IPS-15b (cell line): ENCODE measurements around the gene ALPG.
"Not testable (repeated sequence)": the region's sequence is repeated elsewhere in the genome, so short reads cannot be mapped to it uniquely, and the experiment has no call there.

Experiments
- H3K27me3 ChIP-seq: one replicate; pipeline ENCODE4 v1.6.1; 2013; ENCODE audit warnings: low read length; ENCODE audit not compliant: control insufficient read depth, insufficient read depth
- H3K36me3 ChIP-seq: one replicate; pipeline ENCODE4 v1.6.1; 2013; ENCODE audit warnings: low read length; ENCODE audit not compliant: control insufficient read depth, insufficient read depth
- H3K4me1 ChIP-seq: one replicate; pipeline ENCODE4 v1.6.1; 2013; ENCODE audit warnings: mild to moderate bottlenecking, low read length; ENCODE audit not compliant: control insufficient read depth, insufficient read depth
- H3K4me3 ChIP-seq: one replicate; pipeline ENCODE4 v1.5.1; 2013; ENCODE audit warnings: low read depth, low read length
- H3K9ac ChIP-seq: one replicate; pipeline ENCODE4 v1.6.1; 2013; ENCODE audit warnings: low read depth, mild to moderate bottlenecking, low read length
- H3K9me3 ChIP-seq: one replicate; pipeline ENCODE4 v1.6.1; 2013; ENCODE audit warnings: mild to moderate bottlenecking, low read length; ENCODE audit not compliant: control insufficient read depth, insufficient read depth

ALPG gene

DNA sequence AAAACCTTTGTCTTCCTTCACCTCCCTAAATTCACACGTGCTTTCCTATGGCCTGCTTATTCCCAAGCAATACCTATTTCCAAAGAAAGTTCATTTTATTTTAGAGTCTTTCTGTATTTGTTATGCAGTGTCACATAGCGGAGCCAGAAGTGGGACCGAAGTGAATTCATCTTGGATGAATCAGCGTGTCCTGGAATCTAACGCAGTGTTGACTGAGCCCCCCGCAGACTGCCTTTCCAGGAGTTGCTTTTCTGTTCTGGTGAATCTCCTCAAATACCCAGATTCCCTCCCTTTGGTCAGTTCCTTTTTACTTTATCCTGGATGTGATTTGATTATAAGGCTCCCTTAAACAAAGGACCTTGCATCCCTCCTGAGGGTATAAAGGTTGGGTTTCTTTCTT, 17.3 kb upstream of the ALPG start:
- Histone ChIP-seq H3K4me3 (no peak overlapping the region), H3K27me3 (peaks cover 13% of the 10 kb centered on the region), H3K9me3 (no peaks in the 10 kb centered on the region), H3K4me1 (peaks cover 4% of the 10 kb centered on the region), H3K36me3 (no peaks in the 10 kb centered on the region), H3K9ac (no peak overlapping the region)

GRCh38 chr2:232390661-232391060, 16.0 kb upstream of the ALPG start:
- Histone ChIP-seq H3K9me3 (no peaks in the 10 kb centered on the region), H3K36me3 (no peaks in the 10 kb centered on the region), H3K27me3 (peaks cover 10% of the 10 kb centered on the region), H3K4me1 (peaks cover 4% of the 10 kb centered on the region), H3K4me3 (no peak overlapping the region), H3K9ac (no peak overlapping the region)

- Histone ChIP-seq H3K9ac (no peak overlapping the region), H3K27me3 (no peaks in the 10 kb centered on the region), H3K9me3 (no peaks in the 10 kb centered on the region), H3K4me1 (peaks cover 4% of the 10 kb centered on the region), H3K36me3 (no peaks in the 10 kb centered on the region), H3K4me3 (no peak overlapping the region)
Measured at GRCh38 chr2:232393556-232393955, 13.1 kb upstream of the ALPG start.

DNA sequence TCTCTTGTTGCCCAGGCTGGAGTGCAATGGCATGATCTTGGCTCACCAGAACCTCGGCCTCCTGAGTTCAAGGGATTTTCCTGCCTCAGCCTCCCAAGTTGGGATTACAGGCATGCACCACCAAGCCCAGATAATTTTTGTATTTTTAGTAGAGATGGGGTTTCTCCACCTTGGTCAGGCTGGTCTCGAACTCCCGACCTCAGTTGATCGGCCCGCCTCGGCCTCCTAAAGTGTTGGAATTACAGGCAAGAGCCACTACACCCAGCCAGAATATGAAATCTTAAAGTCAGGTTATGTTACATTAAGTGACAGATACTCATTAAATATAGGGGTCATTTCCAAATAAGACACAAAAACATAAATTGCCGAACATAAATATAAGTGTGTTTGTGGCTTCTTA, 12.2 kb upstream of the ALPG start:
- not testable (repeated sequence) for H3K36me3 ChIP-seq, H3K9me3 ChIP-seq, H3K4me1 ChIP-seq, H3K27me3 ChIP-seq, H3K9ac ChIP-seq, H3K4me3 ChIP-seq

DNA sequence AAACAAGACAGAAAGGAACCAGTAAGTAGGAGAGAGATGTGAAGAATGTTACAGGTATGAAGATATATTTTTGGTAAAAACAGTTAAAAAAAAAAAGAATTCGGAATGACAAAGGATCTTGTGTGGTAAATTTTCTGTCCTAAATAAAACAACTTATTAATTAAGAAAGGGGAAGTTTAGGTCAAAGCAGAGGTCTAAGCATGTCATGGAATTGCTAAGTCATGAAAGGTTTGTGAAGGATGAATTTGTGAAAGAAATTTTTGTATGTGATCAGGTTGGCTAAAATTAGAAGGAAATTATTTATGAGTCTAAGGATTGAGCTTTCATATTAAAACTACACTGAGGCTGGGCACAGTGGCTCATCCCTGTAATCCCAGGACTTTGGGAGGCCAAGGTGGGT, 11.1 kb upstream of the ALPG start:
- no peaks in the 10 kb centered on the region for H3K27me3 ChIP-seq

DNA sequence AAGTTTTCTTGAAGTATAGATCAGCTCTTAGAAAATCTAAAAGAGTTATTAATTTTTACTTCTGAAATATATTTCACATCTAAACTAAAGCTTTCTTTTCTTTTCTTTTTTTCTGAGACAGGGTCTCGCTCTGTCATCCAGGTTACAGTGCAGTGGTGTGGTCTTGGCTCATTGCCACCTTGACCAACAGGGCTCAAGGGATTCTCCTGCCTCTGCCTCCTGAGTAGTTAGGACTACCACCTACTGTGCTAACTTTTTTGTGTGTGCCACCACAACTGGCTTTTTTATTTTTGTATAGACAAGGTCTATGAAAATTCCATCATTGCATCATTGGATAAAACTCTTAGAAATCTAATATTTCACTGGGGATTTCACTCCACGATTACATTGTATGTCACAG, 10.0 kb upstream of the ALPG start:
- Histone ChIP-seq H3K27me3 (no peaks in the 10 kb centered on the region), H3K36me3 (no peaks in the 10 kb centered on the region), H3K9me3 (no peaks in the 10 kb centered on the region), H3K4me3 (no peak overlapping the region), H3K9ac (no peak overlapping the region), H3K4me1 (no peaks in the 10 kb centered on the region)

More for the DNA sequence above, 11.1 kb upstream of the ALPG start:
- Histone ChIP-seq H3K9ac (no peak overlapping the region), H3K4me3 (no peak overlapping the region), H3K4me1 (no peaks in the 10 kb centered on the region), H3K36me3 (no peaks in the 10 kb centered on the region), H3K9me3 (no peaks in the 10 kb centered on the region)

DNA sequence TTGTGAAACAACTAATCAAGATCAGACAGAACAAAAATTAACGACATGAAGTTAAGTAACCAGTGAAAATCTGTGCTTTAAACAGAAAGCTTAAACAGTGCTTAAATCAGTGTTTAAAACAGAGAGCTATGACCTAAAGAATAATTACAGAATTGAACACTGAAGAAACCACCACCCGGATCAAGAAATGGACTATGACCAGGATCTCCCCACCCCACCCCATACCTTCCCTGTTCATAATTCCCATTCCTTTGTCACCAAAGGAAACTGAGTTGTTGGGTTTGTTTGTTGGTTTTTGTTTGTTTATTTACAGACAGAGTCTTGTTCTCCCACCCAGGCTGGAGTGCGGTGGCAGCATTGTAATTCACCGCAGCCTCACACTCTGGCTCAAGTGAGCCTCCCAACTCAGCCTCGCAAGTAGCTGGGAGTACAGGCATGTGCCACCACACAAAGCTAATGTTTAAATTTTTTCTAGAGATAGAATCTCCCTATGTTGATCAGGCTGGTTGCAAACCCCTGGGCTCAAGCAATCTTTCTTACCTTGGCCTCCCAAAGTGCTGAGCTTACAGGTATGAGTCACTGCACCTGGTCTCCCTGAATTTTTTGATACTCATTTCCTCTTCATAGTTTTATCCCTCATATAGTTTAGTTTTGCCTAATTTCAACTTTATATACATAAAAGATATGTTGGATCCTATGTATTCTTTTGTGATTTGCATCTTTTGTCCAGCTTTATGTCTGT, 8.2 kb upstream of the ALPG start:
- Histone ChIP-seq H3K27me3 (no peaks in the 10 kb centered on the region), H3K4me1 (no peaks in the 10 kb centered on the region), H3K36me3 (peaks cover 4% of the 10 kb centered on the region), H3K9me3 (no peaks in the 10 kb centered on the region), H3K4me3 (no peak overlapping the region), H3K9ac (no peak overlapping the region)

DNA sequence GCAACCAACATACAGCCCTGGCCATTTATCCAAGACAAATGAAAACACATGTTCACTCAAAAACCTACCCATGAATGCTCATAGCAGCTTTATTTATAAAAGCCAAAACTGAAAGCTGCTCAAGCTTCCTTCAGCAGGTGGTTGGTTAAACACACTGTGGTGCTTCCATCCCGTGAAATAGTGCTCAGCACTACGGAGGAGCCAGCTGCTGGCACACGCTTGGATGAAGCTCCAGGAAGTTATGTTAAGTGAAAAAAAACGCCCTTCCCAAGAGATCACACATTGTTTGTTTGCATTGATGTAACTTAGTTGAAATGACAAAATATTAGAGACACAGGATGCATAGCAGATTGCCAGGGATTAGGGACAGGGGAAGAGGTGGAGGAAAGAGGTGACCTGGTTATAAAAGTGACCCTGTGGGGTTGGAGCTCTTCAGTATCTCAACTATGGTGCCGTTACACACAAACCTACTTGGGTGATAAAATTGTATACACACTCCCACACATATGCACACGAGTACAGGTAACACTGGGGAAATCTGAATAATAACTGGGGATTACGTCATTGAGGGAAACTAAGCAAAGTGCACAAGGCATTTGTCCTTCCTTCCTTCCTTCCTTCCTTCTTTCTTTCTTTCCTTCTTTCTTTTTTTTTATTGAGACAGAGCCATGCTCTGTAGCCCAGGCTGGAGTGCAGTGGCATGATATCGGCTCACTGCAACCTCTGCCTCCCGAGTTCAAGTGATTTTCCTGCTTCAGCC, 6.2 kb upstream of the ALPG start:
- Histone ChIP-seq H3K9me3 (no peaks in the 10 kb centered on the region), H3K9ac (no peak overlapping the region), H3K27me3 (no peaks in the 10 kb centered on the region), H3K4me1 (no peaks in the 10 kb centered on the region), H3K36me3 (peaks cover 6% of the 10 kb centered on the region), H3K4me3 (no peak overlapping the region)

- Histone ChIP-seq H3K4me1 (no peaks in the 10 kb centered on the region), H3K9me3 (no peaks in the 10 kb centered on the region), H3K27me3 (no peaks in the 10 kb centered on the region), H3K36me3 (peaks cover 13% of the 10 kb centered on the region), H3K4me3 (no peak overlapping the region), H3K9ac (no peak overlapping the region)
Measured at GRCh38 chr2:232402518-232402917, 4.1 kb upstream of the ALPG start.

- peaks cover 22% of the 10 kb centered on the region for H3K36me3 ChIP-seq
Measured at GRCh38 chr2:232405943-232406510, 617 bp upstream of the ALPG start.

DNA sequence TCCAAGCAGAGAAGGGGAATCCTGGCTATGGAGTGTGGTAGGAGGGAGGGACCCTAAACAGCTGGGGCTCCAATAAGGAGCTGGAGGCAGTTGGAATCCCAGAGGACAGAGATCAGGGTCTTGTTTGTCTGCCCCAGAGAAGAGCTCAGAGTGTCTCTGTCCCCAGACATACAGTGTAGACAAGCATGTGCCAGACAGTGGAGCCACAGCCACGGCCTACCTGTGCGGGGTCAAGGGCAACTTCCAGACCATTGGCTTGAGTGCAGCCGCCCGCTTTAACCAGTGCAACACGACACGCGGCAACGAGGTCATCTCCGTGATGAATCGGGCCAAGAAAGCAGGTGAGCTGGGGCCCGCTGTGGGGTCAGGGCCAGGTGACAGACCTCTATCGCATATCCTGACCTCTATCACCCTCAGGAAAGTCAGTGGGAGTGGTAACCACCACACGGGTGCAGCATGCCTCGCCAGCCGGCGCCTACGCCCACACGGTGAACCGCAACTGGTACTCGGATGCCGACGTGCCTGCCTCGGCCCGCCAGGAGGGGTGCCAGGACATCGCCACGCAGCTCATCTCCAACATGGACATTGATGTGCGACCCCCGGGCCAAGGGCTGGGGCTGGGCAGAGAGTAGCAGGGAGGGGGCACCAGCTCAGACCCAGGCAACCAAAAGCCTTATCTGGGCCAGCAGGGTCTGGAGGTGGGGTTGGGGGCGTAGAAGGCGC, 945 bp downstream of the ALPG start:
- H3K27me3 ChIP-seq, H3K4me3 ChIP-seq, H3K4me1 ChIP-seq, H3K9ac ChIP-seq, H3K9me3 ChIP-seq: not testable (repeated sequence)
- peaks cover 22% of the 10 kb centered on the region for H3K36me3 ChIP-seq

More at GRCh38 chr2:232405943-232406510, 617 bp upstream of the ALPG start:
- H3K4me1 ChIP-seq = no peaks in the 10 kb centered on the region
- H3K4me3 ChIP-seq = no peak overlapping the region
- H3K9me3 ChIP-seq = no peaks in the 10 kb centered on the region
- no peaks in the 10 kb centered on the region for H3K27me3 ChIP-seq
- no peak overlapping the region for H3K9ac ChIP-seq
